H9 (cell line): ENCODE data around the gene TBC1D9B. TPM values are rescaled to one million over a fixed set of nuclear protein-coding genes. Genes with fewer than 3 reads are reported as not detected.

Experiments used
- DNase-seq: peaks from one replicate; pipeline ENCODE4 v3.0.0-alpha.2; 2017
- H2AFZ ChIP-seq: one replicate; pipeline ENCODE4 v1.6.1; 2013; ENCODE audit warnings: mild to moderate bottlenecking, low read length, control low read depth, moderate library complexity
- H2AK5ac ChIP-seq: 2 replicates; pipeline ENCODE4 v1.6.1; 2013; ENCODE audit warnings: low read length, control low read depth, mixed read lengths; ENCODE audit not compliant: insufficient read length
- H2BK120ac ChIP-seq: one replicate; pipeline ENCODE4 v1.6.1; 2013; ENCODE audit warnings: low read depth, mild to moderate bottlenecking, low read length, control low read depth, inconsistent platforms; ENCODE audit not compliant: poor library complexity, severe bottlenecking
- H2BK12ac ChIP-seq: 2 replicates; pipeline ENCODE4 v1.6.1; 2013; ENCODE audit warnings: low read length, control low read depth, mixed read lengths, low read depth; ENCODE audit not compliant: insufficient read length
- H2BK15ac ChIP-seq: 2 replicates; pipeline ENCODE4 v1.6.1; 2013; ENCODE audit warnings: low read depth, low read length, control low read depth
- H2BK20ac ChIP-seq: one replicate; pipeline ENCODE4 v1.6.1; 2013; ENCODE audit warnings: low read depth, mild to moderate bottlenecking, low read length, control low read depth, inconsistent platforms; ENCODE audit not compliant: poor library complexity, severe bottlenecking
- H2BK5ac ChIP-seq: 2 replicates; pipeline ENCODE4 v1.6.1; 2013; ENCODE audit warnings: low read length, control low read depth, mixed read lengths; ENCODE audit not compliant: insufficient read length
- H3K14ac ChIP-seq: 2 replicates; pipeline ENCODE4 v1.6.1; 2013; ENCODE audit warnings: low read length, control low read depth; ENCODE audit not compliant: insufficient read depth
- H3K18ac ChIP-seq: 2 replicates; pipeline ENCODE4 v1.6.1; 2013; ENCODE audit warnings: low read depth, mild to moderate bottlenecking, mixed read lengths, low read length, control low read depth; ENCODE audit not compliant: insufficient read length
- H3K23ac ChIP-seq: 2 replicates; pipeline ENCODE4 v1.6.1; 2013; ENCODE audit warnings: low read length, control low read depth, mixed read lengths, low read depth; ENCODE audit not compliant: insufficient read length
- H3K23me2 ChIP-seq: 2 replicates; pipeline ENCODE4 v1.6.1; 2013; ENCODE audit warnings: low read depth, mild to moderate bottlenecking, mixed read lengths, low read length, control low read depth; ENCODE audit not compliant: insufficient read length, poor library complexity, severe bottlenecking
- H3K27ac ChIP-seq: 2 replicates; pipeline ENCODE4 v1.5.1; 2013; ENCODE audit warnings: low read length, control low read depth, mixed read lengths, low read depth; ENCODE audit not compliant: insufficient read length
- H3K27me3 ChIP-seq: 2 replicates; pipeline ENCODE4 v1.6.1; 2013; ENCODE audit warnings: low read length, control low read depth, inconsistent platforms; ENCODE audit not compliant: insufficient read depth
- H3K4ac ChIP-seq: 2 replicates; pipeline ENCODE4 v1.6.1; 2013; ENCODE audit warnings: low read depth, mild to moderate bottlenecking, control low read depth, inconsistent platforms, low read length, moderate library complexity
- H3K4me1 ChIP-seq: 2 replicates; pipeline ENCODE4 v1.6.1; 2013; ENCODE audit warnings: low read length, control low read depth, inconsistent platforms; ENCODE audit not compliant: insufficient read depth
- H3K4me2 ChIP-seq: 2 replicates; pipeline ENCODE4 v1.6.1; 2013; ENCODE audit warnings: low read length, control low read depth, mixed read lengths; ENCODE audit not compliant: insufficient read length, insufficient read depth
- H3K56ac ChIP-seq: 2 replicates; pipeline ENCODE4 v1.6.1; 2013; ENCODE audit warnings: low read depth, mild to moderate bottlenecking, mixed read lengths, low read length, control low read depth; ENCODE audit not compliant: insufficient read length
- H3K79me1 ChIP-seq: 2 replicates; pipeline ENCODE4 v1.6.1; 2013; ENCODE audit warnings: low read depth, mild to moderate bottlenecking, moderate library complexity, low read length, control low read depth, inconsistent platforms; ENCODE audit not compliant: insufficient read depth, poor library complexity, severe bottlenecking
- H3K79me2 ChIP-seq: 2 replicates; pipeline ENCODE4 v1.6.1; 2013; ENCODE audit warnings: low read length, control low read depth, inconsistent platforms; ENCODE audit not compliant: insufficient read depth
- H3K9ac ChIP-seq: 2 replicates; pipeline ENCODE4 v1.6.1; 2013; ENCODE audit warnings: low read length, control low read depth, mixed read lengths; ENCODE audit not compliant: insufficient read length; ENCODE audit errors: extremely low read depth
- H3K9me3 ChIP-seq: one replicate; pipeline ENCODE4 v1.6.1; 2013; ENCODE audit warnings: low read depth, low read length, inconsistent platforms; ENCODE audit not compliant: control insufficient read depth
- H3T11ph ChIP-seq: one replicate; pipeline ENCODE4 v1.6.1; 2013; ENCODE audit warnings: mild to moderate bottlenecking, low read length, control low read depth, inconsistent platforms
- H4K20me1 ChIP-seq: one replicate; pipeline ENCODE4 v1.6.1; 2013; ENCODE audit not compliant: control insufficient read depth, insufficient read length, insufficient read depth
- H4K5ac ChIP-seq: 2 replicates; pipeline ENCODE4 v1.6.1; 2013; ENCODE audit warnings: low read depth, mild to moderate bottlenecking, mixed read lengths, low read length, control low read depth; ENCODE audit not compliant: insufficient read length
- H4K8ac ChIP-seq: replicated peaks from 2 replicates; pipeline ENCODE4 v1.6.1; 2013; ENCODE audit warnings: low read length, control low read depth, mixed read lengths, low read depth; ENCODE audit not compliant: insufficient read length
- H4K91ac ChIP-seq: 2 replicates; pipeline ENCODE4 v1.6.1; 2013; ENCODE audit warnings: low read depth, mild to moderate bottlenecking, moderate library complexity, mixed read lengths, low read length, control low read depth; ENCODE audit not compliant: insufficient read length
- H3K27ac Mint-ChIP-seq, 3 experiments: 2 replicates in 2 of 3; 3 replicates in 1 of 3; pipeline ENCODE4 v1.8.0; 2020 to 2021; ENCODE audit warnings: mixed read lengths in 3 of 3, mild to moderate bottlenecking in 1 of 3, moderate library complexity in 1 of 3
- H3K27me3 Mint-ChIP-seq: 2 replicates; pipeline ENCODE4 v1.8.0; 2021; ENCODE audit warnings: low read depth, mild to moderate bottlenecking, moderate library complexity, mixed read lengths
- H3K36me3 Mint-ChIP-seq, 3 experiments: 2 replicates in 2 of 3; 3 replicates in 1 of 3; pipeline ENCODE4 v1.8.0; 2020 to 2021; ENCODE audit warnings: low read depth in 3 of 3, mixed read lengths in 3 of 3; ENCODE audit not compliant: insufficient read depth in 1 of 3
- H3K4me1 Mint-ChIP-seq, 2 experiments: 2 replicates each; pipeline ENCODE4 v1.8.0; 2020; ENCODE audit warnings: mixed read lengths in 2 of 2
- H3K4me3 Mint-ChIP-seq, 2 experiments: 2 replicates in 1 of 2; 3 replicates in 1 of 2; pipeline ENCODE4 v1.8.0; 2020 to 2021; ENCODE audit warnings: mild to moderate bottlenecking in 2 of 2, mixed read lengths in 2 of 2, moderate library complexity in 1 of 2
- H3K9me3 Mint-ChIP-seq, 2 experiments: 2 replicates in 1 of 2; 3 replicates in 1 of 2; pipeline ENCODE4 v1.8.0; 2020; ENCODE audit warnings: mild to moderate bottlenecking in 2 of 2, mixed read lengths in 2 of 2, moderate library complexity in 1 of 2
- CTCF ChIP-seq: fragments of 200-600 bp; sonication (generic); conservative IDR thresholded peaks from 3 replicates; pipeline ENCODE4 v1.8.0; 2021; ENCODE audit warnings: antibody characterized with exemption, mild to moderate bottlenecking
- WGBS: extraction: QIAGEN DNeasy Blood & Tissue Kit; methylation state at CpG from one replicate; pipeline ENCODE4 v1.1.7; 2013; ENCODE audit warnings: missing lambda C conversion rate, low lambda C conversion rate, mixed read lengths; ENCODE audit not compliant: insufficient read length; ENCODE audit errors: extremely low coverage; 5-methylcytosine and 5-hydroxymethylcytosine counted together
- total RNA-seq: library from RNA; stranded (reverse); gene quantifications from 2 replicates; pipeline ENCODE4 v1.2.1, GENCODE V29; 2021

Gene TBC1D9B
- total RNA-seq, 1 experiment from 2014 or later, result 62.1 TPM

GRCh38 chr5:179816401-179816795 lies 91.3 kb downstream of the TBC1D9B start:
- Histone ChIP-seq H3K4me2 (peak overlapping the region; percentile 19), H4K8ac (no peak overlapping the region), H3K14ac (no peak overlapping the region; the same call in 1 of the 2 replicates), H3K23ac (no peak overlapping the region), H4K91ac (no peak overlapping the region), H4K5ac (no peak overlapping the region), H3K79me1 (no peaks in the 10 kb centered on the region), H3K56ac (no peak overlapping the region), H2BK5ac (no peak overlapping the region), H3K9ac (no peak overlapping the region), H2AK5ac (no peak overlapping the region), H3K27ac (no peak overlapping the region), H3K79me2 (no peaks in the 10 kb centered on the region), H2BK20ac (no peak overlapping the region), H3K23me2 (peaks cover 16% of the 10 kb centered on the region), H3K4me1 (no peaks in the 10 kb centered on the region; the same call in 1 of the 2 replicates), H3K4ac (no peak overlapping the region), H3K9me3 (no peaks in the 10 kb centered on the region), H3K18ac (no peak overlapping the region), H2AFZ (no peak overlapping the region), H3T11ph (no peak overlapping the region), H2BK120ac (no peak overlapping the region), H4K20me1 (no peaks in the 10 kb centered on the region), H3K27me3 (no peaks in the 10 kb centered on the region), H2BK15ac (no peak overlapping the region), H2BK12ac (no peak overlapping the region)
- DNase-seq, result no peak
- Mint-ChIP-seq H3K27me3 (peaks cover 13% of the 10 kb centered on the region), H3K4me3 (peak overlapping the region; percentile 46 to 77), H3K27ac (no peak overlapping the region), H3K9me3 (no peaks in the 10 kb centered on the region; a peak in 1 of 5 replicates), H3K36me3 (peaks cover 5 to 33% (median 21%) of the 10 kb centered on the region in 3 experiments; a peak in 6 of 7 replicates), H3K4me1 (peaks cover 37% of the 10 kb centered on the region in 2 experiments)
- no peak for TF ChIP-seq CTCF
- no CpG with 5 or more reads among the region's 23 CpGs for WGBS
